ENCODE data around the gene AK9. TPM values are rescaled to one million over a fixed set of nuclear protein-coding genes. Genes with fewer than 3 reads are reported as not detected.

Gene AK9
- total RNA-seq, 1 experiment from 2014 or later: 2.6 TPM

DNA sequence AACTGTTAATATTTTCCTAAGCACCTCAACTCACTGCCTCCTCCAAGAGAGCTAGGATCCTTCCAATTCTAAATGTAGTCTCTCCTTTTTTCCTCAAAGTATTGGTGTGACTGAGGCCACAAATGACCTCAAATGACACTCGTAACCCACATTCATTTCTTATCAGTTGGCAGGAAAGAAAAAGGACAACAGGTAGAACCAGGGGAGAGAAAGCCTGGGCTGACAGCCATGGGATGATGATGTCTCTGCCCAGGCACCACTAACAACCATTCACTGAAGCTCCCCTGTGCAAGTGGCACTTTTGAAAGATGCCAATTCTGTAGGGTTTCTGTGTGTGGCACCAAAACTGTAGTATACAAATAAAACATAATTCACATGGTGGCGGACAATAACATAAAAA lies 215.4 kb downstream of the AK9 start:
- no peaks in the 10 kb centered on the region for H3K27me3 ChIP-seq (replicated peaks; ENCODE audit: insufficient read depth, low read depth, low read length, poor library complexity)
- H3K27ac ChIP-seq (ENCODE audit: low read depth, low read length, poor library complexity, severe bottlenecking): no peak overlapping the region
- POLR2A ChIA-PET (ENCODE audit: low non-redundant PET): no interaction called here
- peaks cover 5% of the 10 kb centered on the region for H3K4me1 ChIP-seq (ENCODE audit: insufficient read depth, low read length, poor library complexity, severe bottlenecking)
- DNase-seq (ENCODE audit: low spot score): no peak
- H3K9me3 ChIP-seq (ENCODE audit: low read depth, low read length, poor library complexity, severe bottlenecking): no peaks in the 10 kb centered on the region
- H3K4me3 ChIP-seq (ENCODE audit: low read depth, low read length, poor library complexity, severe bottlenecking): no peak overlapping the region
- intact Hi-C loops (cut with micrococcal nuclease; ENCODE audit: unreplicated experiment): no loop called here
- BruUV-seq (replicated peaks): no TSS peak
- H3K36me3 ChIP-seq (ENCODE audit: insufficient read depth, low read length, poor library complexity, severe bottlenecking): peaks cover 63% of the 10 kb centered on the region
- CTCF ChIA-PET: no interaction called here
- TF ChIP-seq EZH2 (IDR thresholded peaks at IDR 0.05; ENCODE audit: borderline replicate concordance, low read depth, low read length, poor library complexity, severe bottlenecking) (no peak), CTCF (conservative IDR thresholded peaks at IDR 0.05; ENCODE audit: low read depth, low read length) (no peak)

DNA sequence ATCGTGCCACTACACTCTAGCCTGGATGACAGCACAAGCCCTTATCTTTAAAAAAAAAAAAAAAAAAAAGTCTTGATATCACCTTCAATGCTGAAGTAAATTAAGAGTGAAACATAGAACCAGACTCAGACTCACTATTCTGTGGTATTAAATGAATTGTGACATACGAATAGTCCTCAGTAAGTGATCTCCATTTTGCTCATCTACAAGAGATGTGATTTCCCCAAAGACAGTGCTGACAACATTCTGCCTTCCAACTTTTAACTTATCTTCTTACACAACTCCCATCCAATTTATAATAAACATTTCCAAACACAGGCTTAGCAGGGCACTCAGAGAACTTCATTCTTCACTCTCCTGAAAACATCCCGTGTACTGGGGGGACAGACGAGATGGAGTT lies 216.0 kb downstream of the AK9 start:
- ChIA-PET POLR2A (ENCODE audit: low non-redundant PET) (no interaction called here), CTCF (no interaction called here)
- H3K27ac ChIP-seq (ENCODE audit: low read depth, low read length, poor library complexity, severe bottlenecking): no peak overlapping the region
- H3K4me1 ChIP-seq (ENCODE audit: insufficient read depth, low read length, poor library complexity, severe bottlenecking): peaks cover 5% of the 10 kb centered on the region
- peaks cover 63% of the 10 kb centered on the region for H3K36me3 ChIP-seq (ENCODE audit: insufficient read depth, low read length, poor library complexity, severe bottlenecking)
- intact Hi-C loops (cut with micrococcal nuclease; ENCODE audit: unreplicated experiment): no loop called here
- no peak overlapping the region for H3K4me3 ChIP-seq (ENCODE audit: low read depth, low read length, poor library complexity, severe bottlenecking)
- no peak for TF ChIP-seq EZH2 (IDR thresholded peaks at IDR 0.05; ENCODE audit: borderline replicate concordance, low read depth, low read length, poor library complexity, severe bottlenecking)
- H3K27me3 ChIP-seq (replicated peaks; ENCODE audit: insufficient read depth, low read depth, low read length, poor library complexity): no peaks in the 10 kb centered on the region
- DNase-seq (ENCODE audit: low spot score): no peak
- no peaks in the 10 kb centered on the region for H3K9me3 ChIP-seq (ENCODE audit: low read depth, low read length, poor library complexity, severe bottlenecking)
- BruUV-seq (replicated peaks): no TSS peak

DNA sequence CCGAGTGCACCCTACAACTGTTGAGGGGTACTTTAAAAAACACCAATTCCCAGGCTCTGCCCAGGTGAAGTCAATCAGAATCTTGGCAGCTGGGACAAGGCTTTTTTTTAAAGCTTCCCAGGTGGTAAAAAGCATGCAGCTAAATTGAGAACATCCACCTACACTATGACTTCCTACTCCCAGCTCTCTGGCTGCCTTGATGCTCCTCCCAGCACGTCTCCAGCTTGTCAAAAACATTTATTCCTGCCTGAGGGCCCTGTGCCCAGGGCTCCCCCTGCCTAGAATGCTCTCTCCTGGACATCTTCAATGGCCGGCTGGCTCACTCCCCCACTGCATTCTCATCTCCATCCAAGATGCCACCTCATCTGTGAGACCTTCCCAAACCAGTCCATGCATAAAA lies 217.9 kb downstream of the AK9 start:
- peaks cover 57% of the 10 kb centered on the region for H3K36me3 ChIP-seq (ENCODE audit: insufficient read depth, low read length, poor library complexity, severe bottlenecking)
- no peak for TF ChIP-seq CTCF (conservative IDR thresholded peaks at IDR 0.05; ENCODE audit: low read depth, low read length)
- no peak for TF ChIP-seq EZH2 (IDR thresholded peaks at IDR 0.05; ENCODE audit: borderline replicate concordance, low read depth, low read length, poor library complexity, severe bottlenecking)
- POLR2A ChIA-PET (ENCODE audit: low non-redundant PET): no interaction called here

More for the DNA sequence above, 217.9 kb downstream of the AK9 start:
- H3K27ac ChIP-seq (ENCODE audit: low read depth, low read length, poor library complexity, severe bottlenecking): no peak overlapping the region
- no peaks in the 10 kb centered on the region for H3K9me3 ChIP-seq (ENCODE audit: low read depth, low read length, poor library complexity, severe bottlenecking)
- DNase-seq (ENCODE audit: low spot score): no peak
- H3K4me1 ChIP-seq (ENCODE audit: insufficient read depth, low read length, poor library complexity, severe bottlenecking): no peaks in the 10 kb centered on the region
- BruUV-seq (replicated peaks): no TSS peak
- intact Hi-C loops (cut with micrococcal nuclease; ENCODE audit: unreplicated experiment): no loop called here
- H3K27me3 ChIP-seq (replicated peaks; ENCODE audit: insufficient read depth, low read depth, low read length, poor library complexity): no peaks in the 10 kb centered on the region
- CTCF ChIA-PET: no interaction called here
- no peak overlapping the region for H3K4me3 ChIP-seq (ENCODE audit: low read depth, low read length, poor library complexity, severe bottlenecking)

All from A673 (cell line).